Esophagus squamous epithelium (tissue), 4 donors: Measurements from ENCODE around the gene LGR6.

Experiments
- CTCF ChIP-seq, 6 experiments: fragments of 450-650 bp in 4 of 6; fragments of 200-600 bp in 2 of 6; sonication (generic) in 2 of 6; IDR thresholded peaks; one replicate each; pipeline ENCODE4 v1.5.1; 2016 to 2019; ENCODE audit warnings: antibody characterized with exemption in 6 of 6, mild to moderate bottlenecking in 4 of 6, moderate library complexity in 4 of 6
- POLR2A ChIP-seq, 4 donors: fragments of 450-650 bp; IDR thresholded peaks; one replicate each; pipeline ENCODE4 v1.6.1; 2017; ENCODE audit warnings: antibody characterized with exemption in 4 of 4, mild to moderate bottlenecking in 4 of 4, moderate library complexity in 3 of 4

- no peak for TF ChIP-seq POLR2A (IDR thresholded peaks at IDR 0.05)
- TF ChIP-seq CTCF (IDR thresholded peaks at IDR 0.05) = no peak
Measured at GRCh38 chr1:202217951-202218350, 24.4 kb downstream of the LGR6 start.
